ENCODE data around the gene ADH5.

Gene ADH5

DNA sequence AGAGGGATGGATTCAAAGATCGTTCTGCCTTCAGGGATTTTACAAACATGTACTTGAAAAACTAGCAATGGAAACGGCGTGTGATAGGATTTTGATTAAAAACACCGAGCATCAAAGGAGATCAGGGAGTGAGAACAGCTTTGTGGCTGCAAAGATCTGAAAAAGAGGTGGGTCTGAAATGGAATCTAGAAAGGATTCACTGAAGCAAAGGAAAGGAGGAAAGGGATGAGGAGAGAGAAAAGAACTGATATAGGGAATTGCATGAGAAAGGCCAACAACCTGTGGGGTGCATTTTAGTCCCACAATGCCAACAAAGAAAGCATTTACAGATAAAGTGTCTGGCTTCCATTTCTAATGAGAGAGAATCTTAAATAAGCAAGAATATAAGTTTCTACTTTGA, 32.4 kb upstream of the ADH5 start:
- Histone ChIP-seq H3K36me3 (ENCODE audit: control insufficient read depth in 2 of 2, insufficient read depth in 1 of 2, low read length in 2 of 2) (no peaks in the 10 kb centered on the region), H3K4me1 (ENCODE audit: control insufficient read depth, insufficient read depth, low read length) (no peaks in the 10 kb centered on the region), H3K27ac (ENCODE audit: extremely low read depth, low read depth, low read length) (no peak overlapping the region), H3K9me3 (ENCODE audit: control insufficient read depth, insufficient read depth, low read depth, low read length) (no peaks in the 10 kb centered on the region), H3K4me3 (ENCODE audit: low read depth, low read length) (no peak overlapping the region)
- CTCF ChIA-PET = no interaction called here
- POLR2A ChIA-PET = no interaction called here
- TF ChIP-seq ZNF114 (tag by site-specific recombination; IDR thresholded peaks at IDR 0.05) (no peak), ZNF654 (tag by site-specific recombination; IDR thresholded peaks at IDR 0.05; ENCODE audit: low read depth) (no peak), ZNF2 (tag by site-specific recombination; IDR thresholded peaks at IDR 0.05) (no peak), RBAK (tag by site-specific recombination; IDR thresholded peaks at IDR 0.05) (no peak), ZNF184 (tag by site-specific recombination; IDR thresholded peaks at IDR 0.05) (no peak), ZNF341 (tag by site-specific recombination; IDR thresholded peaks at IDR 0.05; ENCODE audit: low read depth) (no peak), ZNF530 (tag by site-specific recombination; IDR thresholded peaks at IDR 0.05; ENCODE audit: low read depth) (no peak), ZNF366 (tag by site-specific recombination; conservative IDR thresholded peaks at IDR 0.05) (no peak), HOXA7 (CRISPR knock-in tag; IDR thresholded peaks at IDR 0.05; ENCODE audit: borderline replicate concordance) (no peak), ZNF148 (tag by site-specific recombination; IDR thresholded peaks at IDR 0.05; ENCODE audit: borderline replicate concordance) (no peak)
- TF ChIP-seq, protein P1, sequence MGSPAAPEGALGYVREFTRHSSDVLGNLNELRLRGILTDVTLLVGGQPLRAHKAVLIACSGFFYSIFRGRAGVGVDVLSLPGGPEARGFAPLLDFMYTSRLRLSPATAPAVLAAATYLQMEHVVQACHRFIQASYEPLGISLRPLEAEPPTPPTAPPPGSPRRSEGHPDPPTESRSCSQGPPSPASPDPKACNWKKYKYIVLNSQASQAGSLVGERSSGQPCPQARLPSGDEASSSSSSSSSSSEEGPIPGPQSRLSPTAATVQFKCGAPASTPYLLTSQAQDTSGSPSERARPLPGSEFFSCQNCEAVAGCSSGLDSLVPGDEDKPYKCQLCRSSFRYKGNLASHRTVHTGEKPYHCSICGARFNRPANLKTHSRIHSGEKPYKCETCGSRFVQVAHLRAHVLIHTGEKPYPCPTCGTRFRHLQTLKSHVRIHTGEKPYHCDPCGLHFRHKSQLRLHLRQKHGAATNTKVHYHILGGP (tag by site-specific recombination; IDR thresholded peaks at IDR 0.05) = no peak
- TF ChIP-seq, protein P2, sequence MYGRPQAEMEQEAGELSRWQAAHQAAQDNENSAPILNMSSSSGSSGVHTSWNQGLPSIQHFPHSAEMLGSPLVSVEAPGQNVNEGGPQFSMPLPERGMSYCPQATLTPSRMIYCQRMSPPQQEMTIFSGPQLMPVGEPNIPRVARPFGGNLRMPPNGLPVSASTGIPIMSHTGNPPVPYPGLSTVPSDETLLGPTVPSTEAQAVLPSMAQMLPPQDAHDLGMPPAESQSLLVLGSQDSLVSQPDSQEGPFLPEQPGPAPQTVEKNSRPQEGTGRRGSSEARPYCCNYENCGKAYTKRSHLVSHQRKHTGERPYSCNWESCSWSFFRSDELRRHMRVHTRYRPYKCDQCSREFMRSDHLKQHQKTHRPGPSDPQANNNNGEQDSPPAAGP (tag by site-specific recombination; IDR thresholded peaks at IDR 0.05) = no peak
- TF ChIP-seq, protein P3, sequence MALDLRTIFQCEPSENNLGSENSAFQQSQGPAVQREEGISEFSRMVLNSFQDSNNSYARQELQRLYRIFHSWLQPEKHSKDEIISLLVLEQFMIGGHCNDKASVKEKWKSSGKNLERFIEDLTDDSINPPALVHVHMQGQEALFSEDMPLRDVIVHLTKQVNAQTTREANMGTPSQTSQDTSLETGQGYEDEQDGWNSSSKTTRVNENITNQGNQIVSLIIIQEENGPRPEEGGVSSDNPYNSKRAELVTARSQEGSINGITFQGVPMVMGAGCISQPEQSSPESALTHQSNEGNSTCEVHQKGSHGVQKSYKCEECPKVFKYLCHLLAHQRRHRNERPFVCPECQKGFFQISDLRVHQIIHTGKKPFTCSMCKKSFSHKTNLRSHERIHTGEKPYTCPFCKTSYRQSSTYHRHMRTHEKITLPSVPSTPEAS (tag by site-specific recombination; IDR thresholded peaks at IDR 0.05) = no peak

DNA sequence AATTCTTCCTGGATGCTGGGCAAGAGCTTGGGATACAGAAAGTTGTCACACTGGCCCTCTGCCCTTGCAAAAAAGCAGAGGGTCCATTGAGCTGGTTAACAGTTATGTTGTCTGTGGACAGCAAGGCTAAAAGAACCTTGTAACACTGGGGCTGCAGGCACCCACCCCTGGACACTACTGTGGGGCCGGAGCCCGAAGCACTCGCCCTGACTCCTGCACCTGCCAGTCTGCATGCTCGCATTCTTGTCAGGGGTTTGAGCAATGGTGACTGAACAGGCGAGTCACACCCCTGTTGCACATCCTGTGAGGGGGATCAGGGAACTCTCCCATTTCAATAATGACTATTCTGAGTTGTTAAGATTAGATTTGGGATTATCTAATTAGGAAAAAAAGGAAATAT, 31.9 kb upstream of the ADH5 start:
- Histone ChIP-seq H3K9me3 (ENCODE audit: control insufficient read depth, insufficient read depth, low read depth, low read length) (no peaks in the 10 kb centered on the region), H3K4me3 (ENCODE audit: low read depth, low read length) (no peak overlapping the region), H3K4me1 (ENCODE audit: control insufficient read depth, insufficient read depth, low read length) (no peaks in the 10 kb centered on the region), H3K27ac (ENCODE audit: extremely low read depth, low read depth, low read length) (no peak overlapping the region), H3K36me3 (ENCODE audit: control insufficient read depth in 2 of 2, insufficient read depth in 1 of 2, low read length in 2 of 2) (no peaks in the 10 kb centered on the region)
- CTCF ChIA-PET = no interaction called here
- POLR2A ChIA-PET = no interaction called here
- TF ChIP-seq ZNF26 (tag by site-specific recombination; IDR thresholded peaks at IDR 0.05) (no peak), TCF7L2 (IDR thresholded peaks at IDR 0.05; ENCODE audit: borderline replicate concordance, low read depth, low read length) (no peak), ZNF529 (tag by site-specific recombination; IDR thresholded peaks at IDR 0.05; ENCODE audit: insufficient replicate concordance) (no peak), PRDM4 (tag by site-specific recombination; IDR thresholded peaks at IDR 0.05) (no peak), ZNF133 (tag by site-specific recombination; IDR thresholded peaks at IDR 0.05) (no peak), KLF1 (tag by site-specific recombination; IDR thresholded peaks at IDR 0.05) (no peak), ZNF184 (tag by site-specific recombination; IDR thresholded peaks at IDR 0.05) (no peak), ZNF146 (tag by site-specific recombination; IDR thresholded peaks at IDR 0.05) (no peak), MEIS1 (CRISPR knock-in tag; IDR thresholded peaks at IDR 0.05; ENCODE audit: borderline replicate concordance) (no peak), ZBTB8A (tag by site-specific recombination; IDR thresholded peaks at IDR 0.05) (no peak), ZNF404 (tag by site-specific recombination; IDR thresholded peaks at IDR 0.05) (no peak)
